GM20000 (cell line): Measurements from ENCODE around the gene NXPE3.

Experiments used
- DNase-seq: peaks from one replicate; pipeline ENCODE4 v3.0.0; 2012; ENCODE audit warnings: low spot score
- CTCF ChIP-seq: IDR thresholded peaks from 2 replicates; pipeline ENCODE4 v1.5.1; 2012; ENCODE audit warnings: mild to moderate bottlenecking, control low read depth; ENCODE audit errors: extremely low read depth, missing control alignments

Gene NXPE3

GRCh38 chr3:101825904-101826445, 47.0 kb downstream of the NXPE3 start:
- TF ChIP-seq CTCF = no peak
- no peak for DNase-seq

GRCh38 chr3:101827211-101828174, 48.5 kb downstream of the NXPE3 start:
- peak; percentile 74 for DNase-seq
- no peak for TF ChIP-seq CTCF

- no peak for TF ChIP-seq CTCF
- DNase-seq = no peak
Observed at GRCh38 chr3:101828276-101828675, 49.3 kb downstream of the NXPE3 start.

GRCh38 chr3:101828691-101829436, 49.9 kb downstream of the NXPE3 start:
- no peak for TF ChIP-seq CTCF
- no peak for DNase-seq

GRCh38 chr3:101829437-101829830, 50.4 kb downstream of the NXPE3 start:
- TF ChIP-seq CTCF = no peak

GRCh38 chr3:101829874-101830273, 50.9 kb downstream of the NXPE3 start:
- DNase-seq = no peak
- no peak for TF ChIP-seq CTCF

More at GRCh38 chr3:101829437-101829830, 50.4 kb downstream of the NXPE3 start:
- DNase-seq = no peak
